HCT116 (cell line): ENCODE data around the gene ARMC3. TPM values are rescaled to one million over a fixed set of nuclear protein-coding genes. Genes with fewer than 3 reads are reported as not detected.

Experiments used
- ATAC-seq: fragments of 200-7000 bp; cut with Tn5 transposase; 2 replicates; pipeline ENCODE4 v1.9.1; 2020; ENCODE audit warnings: mild to moderate bottlenecking, moderate library complexity
- BruUV-seq: library from RNA; stranded (reverse); fragments of 400-500 nt; replicated peaks from 2 replicates; lab custom pipeline; 2021; lab: Mats Ljungman, UMichigan
- CTCF ChIA-PET: fragments of 300-600 bp; sonication (Branson Sonifier 250); formaldehyde crosslinking; loops from one replicate; lab custom pipeline; 2021; ENCODE audit warnings: antibody characterized with exemption; lab: Charles Lee
- POLR2A ChIA-PET: fragments of 300-600, 350-600 bp; sonication (Branson Sonifier 250); formaldehyde crosslinking; loops from one replicate; lab custom pipeline; 2021; ENCODE audit warnings: antibody characterized with exemption; lab: Charles Lee
- RAD21 ChIA-PET, 2 experiments: fragments of 300-600 bp; sonication (Branson Sonifier 250); formaldehyde crosslinking; loops; one replicate each; lab custom pipeline; 2023; ENCODE audit warnings: low total read pairs in 2 of 2; ENCODE audit not compliant: uncharacterized antibody in 2 of 2, unreplicated experiment in 2 of 2, low non-redundant PET in 1 of 2; lab: Charles Lee
- DNase-seq: peaks from one replicate; pipeline ENCODE4 v3.0.0-alpha.2; 2010; ENCODE audit warnings: low read depth, low spot score
- H2AFZ ChIP-seq: fragments of 200-600 bp; shearing (Covaris generic), sonication (generic); 2 replicates; pipeline ENCODE4 v1.6.1; 2017; ENCODE audit warnings: low read depth, mixed run types, mixed read lengths, antibody characterized with exemption, low read length; ENCODE audit not compliant: poor library complexity, severe bottlenecking
- H3K27ac ChIP-seq: 2 replicates; pipeline ENCODE4 v1.5.1; 2012; ENCODE audit warnings: low read depth, low read length
- H3K27me3 ChIP-seq: fragments of 200-600 bp; sonication (generic); 2 replicates; pipeline ENCODE4 v1.6.1; 2016; ENCODE audit warnings: mixed run types, low read length, mixed read lengths; ENCODE audit not compliant: insufficient read depth
- H3K36me3 ChIP-seq, 2 experiments: fragments of 200-500 bp in 1 of 2; fragments of 200-600 bp in 1 of 2; sonication (Bioruptor generic) in 1 of 2; sonication (generic) in 1 of 2; 2 replicates each; pipeline versions ENCODE4 v1.5.1 to v1.6.1; 2014 to 2016; ENCODE audit warnings: low read length in 2 of 2, inconsistent platforms in 1 of 2, mixed read lengths in 1 of 2, mixed run types in 1 of 2; ENCODE audit not compliant: insufficient read depth in 2 of 2, control insufficient read depth in 1 of 2
- H3K4me1 ChIP-seq, 2 experiments: fragments of 200-600 bp in 1 of 2; sonication (generic) in 1 of 2; 2 replicates each; pipeline versions ENCODE4 v1.5.1 to v1.6.1; 2012 to 2017; ENCODE audit warnings: low read length in 2 of 2, inconsistent platforms in 1 of 2, mild to moderate bottlenecking in 1 of 2, mixed read lengths in 1 of 2, mixed run types in 1 of 2, moderate library complexity in 1 of 2; ENCODE audit not compliant: insufficient read depth in 2 of 2, control insufficient read depth in 1 of 2
- H3K4me2 ChIP-seq: fragments of 200-600 bp; sonication (generic); 2 replicates; pipeline ENCODE4 v1.6.1; 2017; ENCODE audit warnings: mixed run types, low read length, mixed read lengths
- H3K4me3 ChIP-seq, 2 experiments: fragments of 200-600 bp in 1 of 2; sonication (generic) in 1 of 2; replicated peaks in 1 of 2; 2 replicates each; pipeline ENCODE4 v1.5.1; 2011 to 2016; ENCODE audit warnings: low read length in 2 of 2, control low read depth in 1 of 2, low read depth in 1 of 2, mild to moderate bottlenecking in 1 of 2, mixed read lengths in 1 of 2, mixed run types in 1 of 2
- H3K79me2 ChIP-seq: fragments of 200-600 bp; sonication (generic); 2 replicates; pipeline ENCODE4 v1.6.1; 2017; ENCODE audit warnings: mild to moderate bottlenecking, mixed run types, low read length, moderate library complexity, mixed read lengths; ENCODE audit not compliant: insufficient read depth
- H3K9ac ChIP-seq: fragments of 200-600 bp; sonication (generic); 2 replicates; pipeline ENCODE4 v1.6.1; 2016; ENCODE audit warnings: low read length, mixed read lengths
- H3K9me2 ChIP-seq: fragments of 200-600 bp; sonication (generic), shearing (Covaris generic); 2 replicates; pipeline ENCODE4 v1.6.1; 2017; ENCODE audit warnings: mixed run types, mild to moderate bottlenecking, moderate library complexity; ENCODE audit not compliant: insufficient read depth
- H3K9me3 ChIP-seq, 2 experiments: fragments of 200-500 bp in 1 of 2; fragments of 200-600 bp in 1 of 2; sonication (Bioruptor generic) in 1 of 2; sonication (generic) in 1 of 2; 2 replicates each; pipeline ENCODE4 v1.6.1; 2014 to 2017; ENCODE audit warnings: low read length in 2 of 2, mixed read lengths in 2 of 2, inconsistent platforms in 1 of 2, low read depth in 1 of 2, mild to moderate bottlenecking in 1 of 2, mixed run types in 1 of 2, moderate library complexity in 1 of 2; ENCODE audit not compliant: control insufficient read depth in 1 of 2, insufficient read depth in 1 of 2
- H4K20me1 ChIP-seq: fragments of 200-600 bp; sonication (generic), shearing (Covaris generic); 2 replicates; pipeline ENCODE4 v1.6.1; 2017; ENCODE audit warnings: mixed run types, mild to moderate bottlenecking, moderate library complexity; ENCODE audit not compliant: insufficient read depth
- CBX3 ChIP-seq: IDR thresholded peaks from 2 replicates; pipeline ENCODE4 v1.6.1; 2012; ENCODE audit warnings: low read depth
- CEBPB ChIP-seq: IDR thresholded peaks from 2 replicates; pipeline ENCODE4 v1.6.1; 2012; ENCODE audit warnings: low read depth
- MAX ChIP-seq: IDR thresholded peaks from 2 replicates; pipeline ENCODE4 v1.6.1; 2012
- POLR2AphosphoS5 ChIP-seq: IDR thresholded peaks from 2 replicates; pipeline ENCODE4 v1.6.1; 2011; ENCODE audit warnings: mild to moderate bottlenecking, low read depth, low read length, moderate library complexity
- RAD21 ChIP-seq: IDR thresholded peaks from 2 replicates; pipeline ENCODE4 v1.6.1; 2012; ENCODE audit warnings: low read depth, mild to moderate bottlenecking
- SIN3A ChIP-seq: IDR thresholded peaks from 2 replicates; pipeline ENCODE4 v1.6.1; 2012; ENCODE audit warnings: low read depth
- SRF ChIP-seq: IDR thresholded peaks from 2 replicates; pipeline ENCODE4 v1.6.1; 2012; ENCODE audit warnings: low read depth
- intact Hi-C: fragments of 100-400 bp; cut with micrococcal nuclease; formaldehyde crosslinking; loops from 2 replicates; pipeline ENCODE4 v1.10.0; 2022
- total RNA-seq: library from RNA; stranded (reverse); gene quantifications from one replicate; pipeline ENCODE4 v1.2.1, GENCODE V29; 2021; ENCODE audit not compliant: unreplicated experiment
- TF ChIP-seq, protein P1 (sequence below): IDR thresholded peaks from 2 replicates; pipeline ENCODE4 v1.6.1; 2011; ENCODE audit warnings: mild to moderate bottlenecking, low read length, moderate library complexity; ENCODE audit not compliant: insufficient replicate concordance; ENCODE audit errors: extremely low read depth
- TF ChIP-seq, protein P2 (sequence below), 3 experiments: fragments of 200-600 bp in 1 of 3; sonication (generic) in 1 of 3; IDR thresholded peaks in 2 of 3; conservative IDR thresholded peaks in 1 of 3; 2 replicates each; pipeline ENCODE4 v1.5.1; 2012 to 2017; ENCODE audit warnings: low read depth in 2 of 3, low read length in 2 of 3, antibody characterized with exemption in 1 of 3, borderline replicate concordance in 1 of 3, control low read depth in 1 of 3, mild to moderate bottlenecking in 1 of 3, mixed read lengths in 1 of 3, mixed run types in 1 of 3, moderate library complexity in 1 of 3; ENCODE audit not compliant: insufficient read depth in 1 of 3

The ARMC3 gene
- total RNA-seq, 1 experiment from 2014 or later = 2.6 TPM

DNA sequence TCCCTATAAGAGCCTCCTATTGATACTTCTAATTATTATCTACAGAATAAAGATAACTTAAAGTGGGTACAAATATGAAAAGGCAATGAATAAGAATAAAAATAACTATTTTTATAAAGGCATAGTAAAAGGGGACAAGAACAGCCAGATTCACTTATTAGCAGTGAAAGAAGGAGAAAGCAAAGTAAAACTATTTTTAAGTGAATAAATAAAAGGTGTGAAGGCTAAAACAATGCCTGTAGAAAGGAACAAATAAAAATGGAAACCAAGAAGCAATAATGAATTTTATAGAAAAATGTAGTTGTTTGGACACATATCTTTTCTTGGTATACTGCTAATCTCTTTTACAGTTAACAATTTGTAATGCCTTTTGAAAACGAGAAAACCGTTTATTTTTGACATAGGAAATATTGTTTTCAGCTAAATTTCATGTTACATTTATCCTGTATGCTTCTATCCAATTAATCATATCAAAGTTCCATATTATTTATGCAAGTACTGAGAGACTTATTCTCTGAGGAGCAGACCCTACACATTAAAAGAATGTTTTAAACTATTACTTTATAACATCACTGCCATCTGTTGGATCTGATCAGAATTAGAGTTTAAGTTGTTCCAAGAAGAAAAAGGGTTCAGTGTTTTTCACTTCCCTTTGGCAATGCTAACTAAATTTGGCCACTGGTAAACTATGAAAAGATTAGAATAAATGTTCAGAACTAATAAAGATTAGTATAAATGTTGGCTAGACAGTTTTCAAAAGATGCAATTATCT, 59.1 kb downstream of the ARMC3 start:
- peak overlapping the region; percentile 65 for H2AFZ ChIP-seq
- ChIA-PET RAD21 (no interaction called here), POLR2A (no interaction called here)
- H3K4me1 ChIP-seq = peaks cover 0 to 16% of the 10 kb centered on the region in 2 experiments; a peak in 1 of 4 replicates
- peak; percentile 75 for ATAC-seq
- BruUV-seq = no TSS peak
- no peaks in the 10 kb centered on the region for H3K27me3 ChIP-seq
- H3K36me3 ChIP-seq = no peaks in the 10 kb centered on the region
- no peak overlapping the region for H3K9ac ChIP-seq
- H3K79me2 ChIP-seq = no peaks in the 10 kb centered on the region
- peak; percentile 21 for DNase-seq
- TF ChIP-seq SRF (no peak), RAD21 (peak; percentile 83), SIN3A (no peak), MAX (no peak), CEBPB (no peak), POLR2AphosphoS5 (no peak), CBX3 (no peak)
- TF ChIP-seq, protein P1, sequence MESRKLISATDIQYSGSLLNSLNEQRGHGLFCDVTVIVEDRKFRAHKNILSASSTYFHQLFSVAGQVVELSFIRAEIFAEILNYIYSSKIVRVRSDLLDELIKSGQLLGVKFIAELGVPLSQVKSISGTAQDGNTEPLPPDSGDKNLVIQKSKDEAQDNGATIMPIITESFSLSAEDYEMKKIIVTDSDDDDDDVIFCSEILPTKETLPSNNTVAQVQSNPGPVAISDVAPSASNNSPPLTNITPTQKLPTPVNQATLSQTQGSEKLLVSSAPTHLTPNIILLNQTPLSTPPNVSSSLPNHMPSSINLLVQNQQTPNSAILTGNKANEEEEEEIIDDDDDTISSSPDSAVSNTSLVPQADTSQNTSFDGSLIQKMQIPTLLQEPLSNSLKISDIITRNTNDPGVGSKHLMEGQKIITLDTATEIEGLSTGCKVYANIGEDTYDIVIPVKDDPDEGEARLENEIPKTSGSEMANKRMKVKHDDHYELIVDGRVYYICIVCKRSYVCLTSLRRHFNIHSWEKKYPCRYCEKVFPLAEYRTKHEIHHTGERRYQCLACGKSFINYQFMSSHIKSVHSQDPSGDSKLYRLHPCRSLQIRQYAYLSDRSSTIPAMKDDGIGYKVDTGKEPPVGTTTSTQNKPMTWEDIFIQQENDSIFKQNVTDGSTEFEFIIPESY = no peak
- TF ChIP-seq, protein P2, sequence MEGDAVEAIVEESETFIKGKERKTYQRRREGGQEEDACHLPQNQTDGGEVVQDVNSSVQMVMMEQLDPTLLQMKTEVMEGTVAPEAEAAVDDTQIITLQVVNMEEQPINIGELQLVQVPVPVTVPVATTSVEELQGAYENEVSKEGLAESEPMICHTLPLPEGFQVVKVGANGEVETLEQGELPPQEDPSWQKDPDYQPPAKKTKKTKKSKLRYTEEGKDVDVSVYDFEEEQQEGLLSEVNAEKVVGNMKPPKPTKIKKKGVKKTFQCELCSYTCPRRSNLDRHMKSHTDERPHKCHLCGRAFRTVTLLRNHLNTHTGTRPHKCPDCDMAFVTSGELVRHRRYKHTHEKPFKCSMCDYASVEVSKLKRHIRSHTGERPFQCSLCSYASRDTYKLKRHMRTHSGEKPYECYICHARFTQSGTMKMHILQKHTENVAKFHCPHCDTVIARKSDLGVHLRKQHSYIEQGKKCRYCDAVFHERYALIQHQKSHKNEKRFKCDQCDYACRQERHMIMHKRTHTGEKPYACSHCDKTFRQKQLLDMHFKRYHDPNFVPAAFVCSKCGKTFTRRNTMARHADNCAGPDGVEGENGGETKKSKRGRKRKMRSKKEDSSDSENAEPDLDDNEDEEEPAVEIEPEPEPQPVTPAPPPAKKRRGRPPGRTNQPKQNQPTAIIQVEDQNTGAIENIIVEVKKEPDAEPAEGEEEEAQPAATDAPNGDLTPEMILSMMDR (IDR thresholded peaks at IDR 0.05 in 2 of 3, conservative IDR thresholded peaks at IDR 0.05 in 1 of 3; ENCODE audit: borderline replicate concordance in 1 of 3, insufficient read depth in 1 of 3, low read depth in 2 of 3, low read length in 2 of 3) = peak; percentile 5 to 60 (median 57); a peak in 3 of 6 replicates
- TF ChIP-seq, all 23 proteins: peak for 2
- no peak overlapping the region for H3K27ac ChIP-seq
- H3K9me2 ChIP-seq = no peaks in the 10 kb centered on the region
- H3K4me2 ChIP-seq = no peak overlapping the region
- H4K20me1 ChIP-seq = no peaks in the 10 kb centered on the region
- H3K9me3 ChIP-seq = no peaks in the 10 kb centered on the region
- intact Hi-C loops = loop anchor here (1.0 to 5.0 kb wide), 6 partner anchors 400 to 1490 kb away; no protein-coding TSS in a partner anchor
- CTCF ChIA-PET = interaction anchor here (1.0 to 1.6 kb wide), 2 partner anchors 414 to 975 kb away, joined by 3 to 5 read pairs; no protein-coding TSS in a partner anchor
- H3K4me3 ChIP-seq = no peak overlapping the region
